ENCODE results near the gene TCP11L2. TPM values are rescaled to one million over a fixed set of nuclear protein-coding genes. Genes with fewer than 3 reads are reported as not detected.
"Not testable (repeated sequence)": the region's sequence is repeated elsewhere in the genome, so short reads cannot be mapped to it uniquely, and the experiment has no call there.

Gene TCP11L2
- total RNA-seq, 1 experiment from 2014 or later, result 12.9 TPM

DNA sequence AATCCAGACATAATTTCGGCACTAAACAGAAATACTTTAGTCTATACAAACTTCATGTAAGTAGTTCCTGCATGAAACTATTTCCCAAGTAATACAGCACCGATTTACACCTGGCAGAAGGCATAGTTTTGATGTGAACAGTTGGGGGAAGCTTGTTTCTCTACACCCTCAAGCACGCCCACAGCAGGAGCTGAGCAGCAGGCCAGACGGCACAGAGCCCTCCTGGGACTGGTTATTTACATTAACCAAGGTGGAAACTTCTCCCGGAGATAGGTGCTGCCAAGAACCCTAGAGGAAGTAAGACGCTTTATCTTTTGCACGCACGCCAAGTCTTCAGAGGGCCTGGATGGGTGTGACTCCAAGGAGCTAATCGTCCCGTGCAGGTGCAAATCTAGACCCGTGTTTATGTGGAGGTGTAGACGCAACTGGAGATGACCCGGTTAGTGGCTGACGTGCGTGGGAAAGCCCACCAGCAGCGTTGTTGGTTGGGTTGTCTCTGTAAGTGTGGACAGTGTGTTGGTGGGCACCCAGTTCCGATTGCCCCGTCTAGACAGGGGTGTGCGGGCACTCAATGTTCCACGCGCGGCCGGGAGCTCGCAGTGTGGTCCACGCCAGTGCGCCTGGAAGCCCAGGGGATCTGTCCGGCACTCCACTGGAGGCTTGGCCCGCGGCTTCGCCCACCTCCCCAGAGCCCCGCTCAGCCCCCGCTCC lies 767 bp upstream of the TCP11L2 start:
- in situ Hi-C loops (cut with HindIII; ENCODE audit: low sequenced_read_pairs), result no loop called here
- DNase-seq (ENCODE audit: low spot score), result peak; percentile 57

- peak; percentile 57 for DNase-seq (ENCODE audit: low spot score)
- in situ Hi-C loops (cut with HindIII; ENCODE audit: low sequenced_read_pairs), result no loop called here
Observed at GRCh38 chr12:106303202-106303820, 778 bp downstream of the TCP11L2 start.

- in situ Hi-C loops (cut with HindIII; ENCODE audit: low sequenced_read_pairs), result no loop called here
- DNase-seq (ENCODE audit: low spot score), result no peak
Observed at GRCh38 chr12:106304001-106304421, 1.5 kb downstream of the TCP11L2 start.

DNA sequence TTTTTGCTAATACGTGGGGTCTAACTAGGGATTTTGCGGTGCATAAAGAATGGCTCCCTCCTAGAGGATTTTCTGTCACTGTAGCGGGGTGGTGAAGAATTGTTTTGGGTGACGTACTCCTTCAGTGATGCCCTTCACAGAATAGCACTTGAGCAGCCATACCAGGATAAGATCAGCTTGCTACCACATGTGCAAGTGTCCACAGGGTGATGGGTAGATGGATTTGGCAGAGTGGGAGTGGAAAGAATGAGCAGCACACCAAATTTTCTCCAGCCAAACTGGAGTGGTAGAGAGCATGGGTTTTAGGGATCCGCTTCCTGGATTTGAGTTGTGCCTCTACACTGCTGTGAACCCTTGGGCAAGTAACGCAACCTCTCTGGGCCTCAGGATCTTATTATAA lies 2.3 kb downstream of the TCP11L2 start:
- DNase-seq (ENCODE audit: low spot score), result no peak
- in situ Hi-C loops (cut with HindIII; ENCODE audit: low sequenced_read_pairs), result no loop called here

GRCh38 chr12:106305376-106305775 lies 2.8 kb downstream of the TCP11L2 start:
- no peak for DNase-seq (ENCODE audit: low spot score)
- in situ Hi-C loops (cut with HindIII; ENCODE audit: low sequenced_read_pairs), result no loop called here

DNA sequence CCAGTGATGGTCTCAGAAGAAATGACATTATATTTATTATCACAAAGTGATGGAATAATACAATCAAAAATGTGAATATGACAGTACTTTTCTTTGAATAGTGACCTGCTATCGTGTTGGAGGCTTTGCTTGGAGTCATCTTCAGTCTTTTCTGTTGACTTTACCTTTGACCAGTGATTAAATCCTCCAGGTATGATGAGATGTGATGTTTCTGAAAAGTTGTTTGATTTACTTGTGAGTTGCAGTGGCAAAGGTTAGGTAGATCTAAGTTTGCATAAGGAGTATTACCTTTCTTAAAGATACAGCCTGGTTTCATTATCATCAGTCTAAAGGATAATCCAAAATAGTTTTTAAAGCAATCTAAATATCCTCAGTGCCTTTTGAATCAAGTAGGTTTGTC lies 4.6 kb downstream of the TCP11L2 start:
- in situ Hi-C loops (cut with HindIII; ENCODE audit: low sequenced_read_pairs), result no loop called here

DNA sequence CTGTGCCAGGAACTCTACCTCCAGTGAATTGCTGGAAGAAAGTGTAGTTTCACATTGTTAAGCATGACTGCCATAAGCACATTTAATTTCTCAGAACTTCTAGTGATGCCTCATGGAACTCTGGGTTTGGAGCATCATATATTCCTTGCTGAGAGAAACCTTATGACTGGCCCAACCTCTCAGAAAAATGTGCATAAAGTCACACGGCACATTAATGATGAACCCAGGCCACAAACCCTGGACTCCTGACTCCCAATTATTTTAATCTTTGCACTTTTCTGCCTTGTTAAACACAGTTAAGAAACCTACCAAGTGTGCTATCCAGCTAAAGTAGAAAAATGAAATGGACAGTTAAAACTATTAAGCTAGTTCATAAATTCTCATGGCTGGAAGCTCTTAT lies 5.6 kb downstream of the TCP11L2 start:
- DNase-seq (ENCODE audit: low spot score), result no peak

More for the DNA sequence above, 4.6 kb downstream of the TCP11L2 start:
- DNase-seq (ENCODE audit: low spot score), result no peak

GRCh38 chr12:106308611-106309010 lies 6.1 kb downstream of the TCP11L2 start:
- DNase-seq (ENCODE audit: low spot score), result no peak
- in situ Hi-C loops (cut with HindIII; ENCODE audit: low sequenced_read_pairs), result no loop called here

More for the DNA sequence above, 5.6 kb downstream of the TCP11L2 start:
- in situ Hi-C loops (cut with HindIII; ENCODE audit: low sequenced_read_pairs), result no loop called here

DNA sequence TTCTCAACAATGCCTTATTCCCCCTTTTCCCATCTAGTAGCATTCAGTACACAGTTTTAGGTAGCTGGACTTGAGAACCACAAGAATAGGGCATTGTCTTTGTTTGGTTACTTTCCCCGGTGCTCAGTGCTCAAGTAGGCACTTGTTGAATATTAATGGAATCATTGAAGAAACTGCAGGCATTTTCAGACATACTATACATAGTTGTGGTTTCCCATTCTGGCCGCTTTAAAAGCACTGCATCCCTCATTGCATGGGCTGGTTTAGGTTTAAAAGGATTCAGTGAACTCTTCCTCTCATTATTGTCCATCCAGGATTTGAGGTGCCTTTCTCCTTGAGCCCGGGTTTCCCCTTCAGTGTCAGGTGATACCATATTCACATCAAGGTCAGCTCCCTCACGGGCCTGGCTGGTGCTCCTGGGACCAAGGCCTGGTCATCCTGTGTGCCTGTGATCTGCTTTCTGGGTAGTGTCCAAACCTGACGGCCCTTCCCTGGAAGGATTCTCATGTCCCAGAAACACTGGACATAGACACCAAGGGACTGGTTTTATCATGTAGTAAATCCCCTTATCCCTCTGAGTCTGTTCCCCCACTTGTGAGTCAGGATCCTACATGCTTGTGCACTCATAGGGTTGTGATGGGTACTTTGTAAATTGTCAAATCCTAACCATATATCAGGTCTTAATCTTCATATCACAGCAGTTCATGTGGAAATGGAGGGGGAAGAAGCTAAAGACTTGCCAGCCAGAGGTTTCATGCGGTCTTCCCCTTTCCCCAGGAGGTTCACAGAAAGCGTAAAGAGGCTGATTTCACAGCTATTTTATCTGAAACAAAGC lies 7.4 kb downstream of the TCP11L2 start:
- no peak for DNase-seq (ENCODE audit: low spot score)
- in situ Hi-C loops (cut with HindIII; ENCODE audit: low sequenced_read_pairs), result no loop called here

- DNase-seq (ENCODE audit: low spot score), result no peak
- in situ Hi-C loops (cut with HindIII; ENCODE audit: low sequenced_read_pairs), result no loop called here
Observed at GRCh38 chr12:106310687-106311086, 8.2 kb downstream of the TCP11L2 start.

DNA sequence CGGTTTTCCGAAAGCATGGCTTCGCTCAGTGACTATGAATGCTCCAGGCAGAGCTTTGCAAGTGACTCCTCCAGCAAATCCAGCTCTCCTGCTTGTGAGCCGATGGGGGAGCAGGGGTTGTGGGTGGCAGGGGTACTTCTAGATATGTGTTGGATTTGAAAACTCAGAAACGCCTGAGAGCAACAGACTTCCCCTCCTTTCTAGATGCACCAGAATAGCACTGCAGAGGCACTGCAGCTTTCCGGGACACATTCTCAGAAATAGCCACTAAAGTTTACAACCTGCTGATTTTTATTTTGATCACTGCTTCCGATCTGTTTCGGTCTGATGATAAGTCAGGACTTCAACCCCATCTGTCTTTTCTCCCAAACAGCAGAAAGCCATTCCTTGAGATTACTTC lies 8.6 kb downstream of the TCP11L2 start:
- in situ Hi-C loops (cut with HindIII; ENCODE audit: low sequenced_read_pairs), result no loop called here
- no peak for DNase-seq (ENCODE audit: low spot score)

DNA sequence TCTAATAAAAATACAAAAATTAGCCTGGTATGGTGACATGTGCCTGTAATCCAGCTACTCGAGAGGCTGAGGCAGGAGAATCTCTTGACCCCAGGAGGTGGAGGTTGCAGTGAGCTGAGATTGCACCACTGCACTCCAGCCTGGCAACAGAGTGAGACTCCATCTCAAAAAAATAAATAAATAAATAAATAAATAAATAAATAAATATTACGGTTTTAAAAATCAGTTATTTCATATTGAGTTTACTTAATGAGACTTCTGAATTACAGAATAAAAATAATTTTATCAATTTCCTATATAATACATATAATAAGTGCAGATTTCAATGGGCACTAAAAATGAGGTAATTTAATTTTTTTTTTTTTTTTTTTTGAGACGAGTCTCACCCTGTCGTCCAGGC lies 10.9 kb downstream of the TCP11L2 start:
- DNase-seq (ENCODE audit: low spot score); in situ Hi-C loops (cut with HindIII; ENCODE audit: low sequenced_read_pairs): not testable (repeated sequence)

DNA sequence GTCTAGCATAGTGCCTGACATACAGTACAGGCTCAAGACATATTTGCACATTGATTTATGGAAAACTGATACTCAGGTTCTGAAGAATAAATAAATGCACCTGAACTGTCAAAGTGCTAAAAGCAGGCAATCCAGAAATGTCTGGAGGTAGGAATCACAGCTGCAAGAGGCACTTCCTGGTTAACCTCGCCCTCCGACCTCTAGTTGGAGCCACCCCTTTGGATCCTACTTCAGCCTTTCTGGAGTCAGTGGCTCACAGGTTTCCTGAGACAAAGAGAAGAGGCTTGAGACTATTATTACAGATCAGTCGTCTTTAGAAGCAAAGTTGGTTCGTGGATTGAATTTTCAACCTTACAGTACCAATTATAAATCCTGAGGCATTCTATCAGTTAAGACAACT lies 13.0 kb downstream of the TCP11L2 start:
- no peak for DNase-seq (ENCODE audit: low spot score)
- in situ Hi-C loops (cut with HindIII; ENCODE audit: low sequenced_read_pairs), result no loop called here

DNA sequence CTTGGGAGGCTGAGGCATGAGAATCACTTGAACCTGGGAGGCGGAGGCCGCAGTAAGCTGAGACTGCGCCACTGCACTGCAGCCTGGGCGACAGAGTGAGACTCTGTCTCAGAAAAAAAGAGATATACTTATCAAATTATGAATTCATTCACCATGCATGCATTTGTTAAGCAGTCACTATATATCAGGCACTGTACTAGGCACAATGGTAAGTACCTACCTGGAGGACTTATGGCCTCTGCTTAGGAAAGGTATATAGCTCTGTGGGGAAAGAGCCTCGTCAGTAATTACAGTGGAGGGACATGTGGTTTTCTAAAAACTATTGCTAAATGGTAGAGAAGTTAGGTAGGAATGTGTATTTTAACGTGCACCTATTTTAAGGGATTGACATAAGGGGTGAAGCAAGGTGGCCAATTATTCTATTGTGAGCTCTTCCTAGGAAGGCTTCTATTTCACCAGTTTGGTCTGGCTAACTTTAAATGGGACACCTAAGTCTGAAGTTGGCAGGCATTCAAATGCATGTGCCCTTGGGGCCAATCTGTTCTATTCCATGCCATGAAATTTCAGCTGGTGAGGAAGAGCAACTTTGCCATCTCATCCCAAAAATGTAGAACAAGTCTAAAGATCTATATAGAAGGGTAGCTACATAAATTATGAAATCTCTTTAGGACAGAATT lies 15.0 kb downstream of the TCP11L2 start:
- in situ Hi-C loops (cut with HindIII; ENCODE audit: low sequenced_read_pairs), result no loop called here

GRCh38 chr12:106321139-106321850 lies 18.8 kb downstream of the TCP11L2 start:
- no peak for DNase-seq (ENCODE audit: low spot score)
- in situ Hi-C loops (cut with HindIII; ENCODE audit: low sequenced_read_pairs), result no loop called here

More for the DNA sequence above, 15.0 kb downstream of the TCP11L2 start:
- no peak for DNase-seq (ENCODE audit: low spot score)

GRCh38 chr12:106323537-106323936 lies 21.0 kb downstream of the TCP11L2 start:
- in situ Hi-C loops (cut with HindIII; ENCODE audit: low sequenced_read_pairs), result no loop called here
- no peak for DNase-seq (ENCODE audit: low spot score)

GRCh38 chr12:106327309-106327869 lies 24.9 kb downstream of the TCP11L2 start:
- in situ Hi-C loops (cut with HindIII; ENCODE audit: low sequenced_read_pairs), result no loop called here
- DNase-seq (ENCODE audit: low spot score), result no peak

DNA sequence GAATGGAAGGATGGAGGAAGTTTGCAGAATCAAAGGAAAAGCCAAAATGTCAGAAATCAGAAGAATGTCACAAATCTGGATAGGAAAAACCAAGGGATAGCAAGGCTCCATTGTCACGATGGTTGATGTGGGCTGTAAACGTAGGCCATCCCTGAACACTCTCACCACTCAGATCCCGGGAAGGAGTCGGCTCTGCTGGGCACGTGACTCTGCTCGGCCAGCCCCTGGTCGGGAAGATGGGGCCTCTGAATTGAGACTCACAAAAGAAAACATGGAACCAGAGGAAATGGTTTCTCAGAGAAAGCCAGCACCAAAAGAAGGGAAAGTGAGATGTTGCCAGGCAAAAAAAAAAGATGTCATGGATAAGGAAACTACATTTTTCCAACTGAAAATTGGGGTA lies 26.2 kb downstream of the TCP11L2 start:
- in situ Hi-C loops (cut with HindIII; ENCODE audit: low sequenced_read_pairs), result no loop called here
- no peak for DNase-seq (ENCODE audit: low spot score)
